Spleen (tissue), 11 donors: ENCODE data around the gene PROK1. TPM values are rescaled to one million over a fixed set of nuclear protein-coding genes. Genes with fewer than 3 reads are reported as not detected.

Experiments used
- DNase-seq: peaks from one replicate; pipeline ENCODE4 v3.0.0-alpha.2; 2020
- H3K27ac ChIP-seq, 8 donors: fragments of 200-600 bp; sonication (generic) in 7 of 8; 1 replicate in 4 of 8; 2 replicates in 4 of 8; pipeline versions ENCODE4 v1.5.0 to v1.8.0; 2016 to 2021; ENCODE audit warnings: inconsistent platforms in 4 of 8, mild to moderate bottlenecking in 4 of 8, moderate library complexity in 1 of 8
- H3K27me3 ChIP-seq, 7 donors: fragments of 200-600 bp; sonication (generic) in 6 of 7; replicated peaks in 1 of 7; 1 replicate in 4 of 7; 2 replicates in 3 of 7; pipeline versions ENCODE4 v1.5.0 to v1.8.0; 2016 to 2021; ENCODE audit warnings: inconsistent platforms in 3 of 7, mild to moderate bottlenecking in 1 of 7
- H3K36me3 ChIP-seq, 6 donors: fragments of 200-600 bp; sonication (generic) in 5 of 6; 1 replicate in 4 of 6; 2 replicates in 2 of 6; pipeline versions ENCODE4 v1.5.0 to v1.8.0; 2016 to 2021; ENCODE audit warnings: inconsistent platforms in 2 of 6
- H3K4me1 ChIP-seq, 6 donors: fragments of 200-600 bp; sonication (generic) in 5 of 6; 1 replicate in 3 of 6; 2 replicates in 3 of 6; pipeline versions ENCODE4 v1.5.0 to v1.8.0; 2016 to 2021; ENCODE audit warnings: inconsistent platforms in 3 of 6
- H3K4me3 ChIP-seq, 8 donors: fragments of 200-600 bp; sonication (generic) in 7 of 8; 1 replicate in 4 of 8; 2 replicates in 4 of 8; pipeline versions ENCODE4 v1.5.0 to v1.8.0; 2016 to 2021; ENCODE audit warnings: inconsistent platforms in 4 of 8, mild to moderate bottlenecking in 4 of 8, moderate library complexity in 2 of 8
- H3K9me3 ChIP-seq, 8 donors: fragments of 200-600 bp; sonication (generic) in 7 of 8; 1 replicate in 4 of 8; 2 replicates in 4 of 8; pipeline versions ENCODE4 v1.5.0 to v1.8.0; 2016 to 2021; ENCODE audit warnings: inconsistent platforms in 4 of 8
- CTCF ChIP-seq, 11 experiments: fragments of 200-600 bp in 7 of 11; fragments of 450-650 bp in 4 of 11; sonication (generic) in 4 of 11; IDR thresholded peaks in 8 of 11; conservative IDR thresholded peaks in 3 of 11; 1 replicate in 7 of 11; 2 replicates in 4 of 11; pipeline versions ENCODE4 v1.4.0 to v1.8.0; 2016 to 2021; ENCODE audit warnings: antibody characterized with exemption in 11 of 11, inconsistent platforms in 4 of 11, mild to moderate bottlenecking in 1 of 11
- POLR2A ChIP-seq, 3 donors: fragments of 450-650 bp; IDR thresholded peaks; one replicate each; pipeline ENCODE4 v1.5.1; 2017; ENCODE audit warnings: antibody characterized with exemption in 3 of 3, mild to moderate bottlenecking in 1 of 3
- POLR2AphosphoS5 ChIP-seq, 3 donors: sonication (generic); formaldehyde crosslinking; IDR thresholded peaks; one replicate each; pipeline ENCODE4 v1.5.1; 2017; ENCODE audit warnings: antibody characterized with exemption in 3 of 3
- WGBS, 5 donors: extraction: QIAGEN DNeasy Blood & Tissue Kit in 3 of 5; methylation state at CpG; one replicate each; pipeline versions ENCODE4 v1.1.5 to v1.1.7; 2013 to 2018; 5-methylcytosine and 5-hydroxymethylcytosine counted together
- intact Hi-C: fragments of 100-400 bp; cut with DNase I; formaldehyde crosslinking; loops from one replicate; pipeline ENCODE4 v1.15.0; 2023; ENCODE audit warnings: low total_unique reads
- polyA plus RNA-seq, 3 donors: library from polyadenylated mRNA; stranded (reverse); fragments of 200-250 nt; gene quantifications; one replicate each; pipeline ENCODE4 v1.2.1, GENCODE V29; 2013
- total RNA-seq, 7 donors: library from RNA; depleted of rRNA in 3 of 7; stranded (reverse); fragments of >200 nt in 3 of 7; fragmentation: NEBNext Ultra II Directional in 4 of 7; extraction: Animal tissue kit (Norgen Biotek cat#: 25700) in 4 of 7; gene quantifications; one replicate each; pipeline versions ENCODE4 v1.1.0 to v1.2.1, GENCODE V29; 2016 to 2021
- donor health status: healthy with polysubstance abuse.
- donor health status: DM: no; HTN: no; CAD: no; lungs with moderate emphysema.
- donor health status: DM: no; HTN: no; CAD: no.
- donor health status: Bipolar disorder and iron deficiency.
- donor health status: healthy.
- donor health status: DM: no; HTN: no; CAD: no.
- donor health status: DM: yes; HTN: yes; CAD: no.

The PROK1 gene
- total and polyA plus RNA-seq, 10 donors = 0.07 to 2.5 (median 0.51) TPM; not detected in 3

- Histone ChIP-seq H3K4me1 (peaks cover 0 to 18% (median 3%) of the 10 kb centered on the region in 6 donors), H3K27ac (no peak overlapping the region), H3K27me3 (peaks cover 0 to 28% (median 0%) of the 10 kb centered on the region in 7 donors), H3K36me3 (no peaks in the 10 kb centered on the region), H3K4me3 (no peak overlapping the region), H3K9me3 (no peaks in the 10 kb centered on the region)
- DNase-seq = no peak
- intact Hi-C loops = no loop called here
- 47 to 81% (median 49%) methylated on average over 2 of the region's 2 CpGs for WGBS, 5 donors
- TF ChIP-seq POLR2A (IDR thresholded peaks at IDR 0.05) (no peak), POLR2AphosphoS5 (IDR thresholded peaks at IDR 0.05) (no peak), CTCF (IDR thresholded peaks at IDR 0.05 in 8 of 11, conservative IDR thresholded peaks at IDR 0.05 in 3 of 11) (no peak)
These were observed 34.8 kb downstream of the PROK1 start for GRCh38 chr1:110485725-110486124.

GRCh38 chr1:110487726-110488125 lies 36.8 kb downstream of the PROK1 start:
- intact Hi-C loops = no loop called here
- no peak overlapping the region for H3K27ac ChIP-seq
- TF ChIP-seq POLR2AphosphoS5 (IDR thresholded peaks at IDR 0.05) = no peak
- no peak for TF ChIP-seq CTCF (IDR thresholded peaks at IDR 0.05 in 8 of 11, conservative IDR thresholded peaks at IDR 0.05 in 3 of 11)
- TF ChIP-seq POLR2A (IDR thresholded peaks at IDR 0.05) = no peak
- WGBS, 5 donors = 62 to 87% (median 75%) methylated on average over 8 of the region's 8 CpGs
- no peaks in the 10 kb centered on the region for H3K36me3 ChIP-seq
- peaks cover 0 to 26% (median 0%) of the 10 kb centered on the region in 7 donors for H3K27me3 ChIP-seq
- no peak overlapping the region for H3K4me3 ChIP-seq
- H3K4me1 ChIP-seq = peaks cover 0 to 7% (median under 1%) of the 10 kb centered on the region in 6 donors
- H3K9me3 ChIP-seq = no peaks in the 10 kb centered on the region
- no peak for DNase-seq

- Histone ChIP-seq H3K4me3 (no peak overlapping the region), H3K27ac (no peak overlapping the region), H3K27me3 (peaks cover 0 to 22% (median 0%) of the 10 kb centered on the region in 7 donors), H3K36me3 (no peaks in the 10 kb centered on the region), H3K9me3 (no peaks in the 10 kb centered on the region), H3K4me1 (peaks cover 0 to 3% (median 0%) of the 10 kb centered on the region in 6 donors)
- intact Hi-C loops = no loop called here
- DNase-seq = no peak
- TF ChIP-seq CTCF (IDR thresholded peaks at IDR 0.05 in 8 of 11, conservative IDR thresholded peaks at IDR 0.05 in 3 of 11) = no peak
- TF ChIP-seq POLR2A (IDR thresholded peaks at IDR 0.05) = no peak
- no peak for TF ChIP-seq POLR2AphosphoS5 (IDR thresholded peaks at IDR 0.05)
- 73 to 85% (median 83%) methylated on average over 9 to 12 of the region's 12 CpGs for WGBS, 5 donors
These were observed 37.2 kb downstream of the PROK1 start for GRCh38 chr1:110488161-110488560.

GRCh38 chr1:110488867-110489266 lies 37.9 kb downstream of the PROK1 start:
- no peak overlapping the region for H3K4me3 ChIP-seq
- H3K4me1 ChIP-seq = no peaks in the 10 kb centered on the region
- intact Hi-C loops = no loop called here
- H3K27me3 ChIP-seq = peaks cover 0 to 15% (median 0%) of the 10 kb centered on the region in 7 donors
- 59 to 65% (median 63%) methylated on average over 3 of the region's 3 CpGs for WGBS, 5 donors
- TF ChIP-seq CTCF (IDR thresholded peaks at IDR 0.05 in 8 of 11, conservative IDR thresholded peaks at IDR 0.05 in 3 of 11) (no peak), POLR2AphosphoS5 (IDR thresholded peaks at IDR 0.05) (no peak)
- no peaks in the 10 kb centered on the region for H3K9me3 ChIP-seq
- no peak for DNase-seq
- H3K36me3 ChIP-seq = no peaks in the 10 kb centered on the region
- no peak overlapping the region for H3K27ac ChIP-seq
